Dendritic cell treated with granulocyte-macrophage colony-stimulating factor and Interleukin-4, amounts not matched to agents 40 ng/mL and 50 ng/mL, for 4 days (primary cell): ENCODE data around the gene DBI.
A peak's percentile ranks its signal among the peaks of the same experiment; 100 is the strongest.

Experiments
- H3K27ac Mint-ChIP-seq: one replicate; pipeline ENCODE4 v1.8.0; 2022; ENCODE audit warnings: mild to moderate bottlenecking, mixed read lengths
- H3K27me3 Mint-ChIP-seq: one replicate; pipeline ENCODE4 v1.8.0; 2022; ENCODE audit warnings: mild to moderate bottlenecking, mixed read lengths
- H3K36me3 Mint-ChIP-seq: one replicate; pipeline ENCODE4 v1.8.0; 2022; ENCODE audit warnings: low read depth, mixed read lengths
- H3K4me1 Mint-ChIP-seq: one replicate; pipeline ENCODE4 v1.8.0; 2022; ENCODE audit warnings: low read depth, mixed read lengths
- H3K4me3 Mint-ChIP-seq: one replicate; pipeline ENCODE4 v1.8.0; 2022; ENCODE audit warnings: mild to moderate bottlenecking, moderate library complexity, mixed read lengths
- H3K9me3 Mint-ChIP-seq: one replicate; pipeline ENCODE4 v1.8.0; 2022; ENCODE audit warnings: mixed read lengths
- intact Hi-C: fragments of 100-400 bp; cut with micrococcal nuclease; formaldehyde crosslinking; loops from one replicate; pipeline ENCODE4 v1.15.0; 2022

The DBI gene

DNA sequence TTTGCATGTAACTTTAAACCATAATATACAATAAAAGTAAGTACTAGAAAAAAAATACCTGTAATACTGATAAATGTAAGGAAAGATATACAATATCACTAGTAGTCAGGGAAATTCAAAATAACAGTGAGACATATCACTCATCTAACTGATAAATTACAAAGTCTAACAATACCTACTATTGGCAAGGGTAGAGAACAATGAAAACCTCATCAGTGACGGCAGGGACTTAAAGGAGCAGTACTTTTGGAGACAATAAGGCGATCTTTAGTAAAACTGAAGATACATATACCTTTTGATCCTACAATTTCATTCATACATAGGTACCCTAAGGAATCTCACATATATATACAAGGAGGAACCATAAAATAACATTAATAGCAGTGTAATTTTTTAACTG lies 25.1 kb upstream of the DBI start:
- intact Hi-C loops: no loop called here
- Mint-ChIP-seq H3K36me3 (peaks cover 2% of the 10 kb centered on the region), H3K4me3 (no peak overlapping the region), H3K4me1 (peaks cover 21% of the 10 kb centered on the region), H3K9me3 (no peaks in the 10 kb centered on the region), H3K27me3 (no peaks in the 10 kb centered on the region), H3K27ac (no peak overlapping the region)

DNA sequence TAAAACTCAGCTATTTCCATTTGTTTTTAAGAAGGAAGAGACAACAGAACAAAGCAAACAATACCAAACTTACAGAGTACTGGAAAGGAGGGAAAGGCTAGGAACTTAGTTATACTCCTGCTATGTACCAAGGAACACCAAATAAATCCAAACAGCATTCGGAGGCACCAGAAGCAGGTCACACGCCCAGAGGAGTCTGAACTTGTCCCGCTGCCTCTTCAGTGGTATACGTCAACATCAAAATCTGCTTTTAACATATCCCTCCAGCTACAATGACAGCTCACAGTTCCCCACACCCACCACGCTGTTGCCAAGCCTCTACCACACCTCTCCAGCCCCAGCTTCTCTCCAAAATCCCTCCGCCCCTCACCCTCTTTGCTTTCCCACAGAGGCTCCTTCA lies 17.5 kb upstream of the DBI start:
- no peaks in the 10 kb centered on the region for H3K36me3 Mint-ChIP-seq
- no peaks in the 10 kb centered on the region for H3K4me1 Mint-ChIP-seq
- no peak overlapping the region for H3K27ac Mint-ChIP-seq
- no peaks in the 10 kb centered on the region for H3K9me3 Mint-ChIP-seq
- no peaks in the 10 kb centered on the region for H3K27me3 Mint-ChIP-seq
- intact Hi-C loops: no loop called here
- no peak overlapping the region for H3K4me3 Mint-ChIP-seq

DNA sequence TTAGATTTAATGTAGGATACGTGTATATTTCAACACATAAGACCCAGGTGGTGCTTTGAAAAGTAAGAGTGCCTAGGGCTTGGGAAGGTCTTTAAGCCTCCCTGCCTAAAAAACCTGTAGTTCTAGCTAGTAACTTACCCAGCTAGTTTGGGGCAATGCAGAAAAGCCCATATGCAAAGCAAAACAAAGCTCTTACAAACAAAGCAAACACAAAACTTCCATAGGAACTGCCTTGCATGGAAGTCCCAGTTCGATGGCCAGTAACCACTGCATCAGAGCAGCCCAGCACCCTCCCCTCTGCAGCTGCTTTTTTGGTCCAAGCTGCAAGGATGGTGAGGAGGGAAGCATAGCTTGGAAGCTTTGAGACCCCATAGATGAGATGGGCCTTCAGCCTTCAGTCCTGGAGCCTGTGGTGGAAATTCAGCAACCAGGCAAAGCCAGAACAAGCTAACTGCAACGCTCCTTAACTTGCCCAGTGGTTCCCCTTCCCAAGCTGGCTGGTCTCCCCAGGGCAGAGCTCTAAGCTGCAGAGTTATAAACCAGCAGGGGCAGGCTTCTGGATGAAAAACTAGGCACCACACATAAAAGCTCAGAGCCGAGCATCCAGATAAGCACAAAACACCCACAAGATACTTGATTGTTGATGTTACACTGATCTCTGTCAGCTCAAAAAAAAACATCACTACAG lies 16.3 kb upstream of the DBI start:
- H3K9me3 Mint-ChIP-seq: no peaks in the 10 kb centered on the region
- H3K27me3 Mint-ChIP-seq: no peaks in the 10 kb centered on the region
- H3K36me3 Mint-ChIP-seq: no peaks in the 10 kb centered on the region
- intact Hi-C loops: no loop called here
- no peak overlapping the region for H3K4me3 Mint-ChIP-seq
- H3K27ac Mint-ChIP-seq: no peak overlapping the region
- H3K4me1 Mint-ChIP-seq: peaks cover under 1% of the 10 kb centered on the region

- Mint-ChIP-seq H3K27ac (no peak overlapping the region), H3K27me3 (no peaks in the 10 kb centered on the region), H3K9me3 (no peaks in the 10 kb centered on the region), H3K36me3 (no peaks in the 10 kb centered on the region), H3K4me1 (peaks cover 13% of the 10 kb centered on the region), H3K4me3 (no peak overlapping the region)
- intact Hi-C loops: no loop called here
Observed at GRCh38 chr2:119352357-119352756, 14.4 kb upstream of the DBI start.

DNA sequence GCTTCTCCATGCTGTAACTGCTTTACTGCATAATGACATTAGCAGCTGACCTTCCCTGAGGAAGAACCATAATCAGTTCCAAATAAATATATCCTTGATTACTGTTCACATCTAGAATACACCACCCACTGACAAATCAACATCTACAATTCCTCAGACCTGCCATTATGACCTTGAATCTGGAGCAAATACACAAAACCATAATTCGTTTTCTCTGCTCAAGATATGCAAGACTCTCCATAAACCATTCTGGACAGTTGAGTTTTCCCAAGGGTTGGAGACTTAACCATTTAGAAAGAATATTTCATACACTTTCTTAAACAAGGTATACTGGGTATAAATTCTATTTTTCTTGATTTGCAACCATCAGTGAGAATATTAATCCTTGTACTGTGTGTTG lies 11.9 kb upstream of the DBI start:
- intact Hi-C loops: no loop called here
- Mint-ChIP-seq H3K27ac (no peak overlapping the region), H3K9me3 (no peaks in the 10 kb centered on the region), H3K4me3 (no peak overlapping the region), H3K36me3 (no peaks in the 10 kb centered on the region), H3K27me3 (no peaks in the 10 kb centered on the region), H3K4me1 (peaks cover 13% of the 10 kb centered on the region)

GRCh38 chr2:119359774-119360173 lies 7.0 kb upstream of the DBI start:
- intact Hi-C loops: no loop called here

GRCh38 chr2:119360423-119360966 lies 6.3 kb upstream of the DBI start:
- intact Hi-C loops: no loop called here
- no peaks in the 10 kb centered on the region for H3K27me3 Mint-ChIP-seq
- H3K36me3 Mint-ChIP-seq: no peaks in the 10 kb centered on the region
- no peak overlapping the region for H3K27ac Mint-ChIP-seq
- H3K9me3 Mint-ChIP-seq: no peaks in the 10 kb centered on the region
- peaks cover 40% of the 10 kb centered on the region for H3K4me1 Mint-ChIP-seq
- no peak overlapping the region for H3K4me3 Mint-ChIP-seq

More at GRCh38 chr2:119359774-119360173, 7.0 kb upstream of the DBI start:
- Mint-ChIP-seq H3K9me3 (no peaks in the 10 kb centered on the region), H3K36me3 (no peaks in the 10 kb centered on the region), H3K27ac (no peak overlapping the region), H3K4me3 (no peak overlapping the region), H3K4me1 (peaks cover 34% of the 10 kb centered on the region), H3K27me3 (no peaks in the 10 kb centered on the region)

DNA sequence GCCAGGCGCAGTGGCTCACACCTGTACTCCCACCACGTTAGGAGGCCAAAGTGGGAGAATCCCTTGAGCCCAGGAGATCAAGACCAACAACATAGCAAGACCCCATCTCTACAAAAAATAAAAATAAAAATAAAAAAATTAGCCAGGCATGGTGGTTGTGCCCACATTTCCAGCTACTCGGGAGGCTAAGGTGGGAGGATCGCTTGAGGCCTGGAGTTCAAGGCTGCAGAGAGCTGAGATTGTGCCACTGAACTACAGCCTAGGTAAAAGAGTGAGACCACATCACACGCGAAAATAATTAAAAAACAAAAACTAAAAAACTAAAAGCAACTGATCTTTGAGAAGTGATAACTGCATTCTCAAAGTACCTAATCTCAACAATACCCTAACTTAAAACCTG lies 2.0 kb upstream of the DBI start:
- Mint-ChIP-seq H3K27ac (no peak overlapping the region), H3K4me1 (peaks cover 60% of the 10 kb centered on the region)

DNA sequence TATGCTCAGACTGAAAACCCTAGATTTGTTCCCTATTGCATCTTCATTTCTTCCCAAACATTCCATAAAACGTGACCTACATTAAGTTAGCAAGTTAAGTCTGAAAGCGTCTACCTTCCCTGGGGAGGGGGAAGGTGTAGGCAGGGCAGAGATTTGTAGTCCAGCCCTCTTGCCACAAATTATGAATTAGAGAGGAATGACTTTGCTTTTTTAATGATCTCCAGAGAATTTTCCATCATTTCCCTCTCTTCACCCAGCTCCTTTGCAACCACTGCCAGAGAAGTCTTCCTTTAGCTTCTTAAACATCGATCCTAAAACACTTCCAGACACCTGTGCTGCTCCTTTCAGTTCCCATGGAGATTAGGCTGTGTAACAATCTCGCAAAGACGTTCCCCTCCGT lies 1.3 kb upstream of the DBI start:
- H3K27me3 Mint-ChIP-seq: no peaks in the 10 kb centered on the region
- H3K27ac Mint-ChIP-seq: peak overlapping the region; percentile 98
- H3K4me3 Mint-ChIP-seq: peak overlapping the region; percentile 99
- peaks cover 45% of the 10 kb centered on the region for H3K36me3 Mint-ChIP-seq
- intact Hi-C loops: no loop called here
- peaks cover 64% of the 10 kb centered on the region for H3K4me1 Mint-ChIP-seq
- no peaks in the 10 kb centered on the region for H3K9me3 Mint-ChIP-seq

More for the DNA sequence above, 2.0 kb upstream of the DBI start:
- intact Hi-C loops: no loop called here
- Mint-ChIP-seq H3K36me3 (peaks cover 39% of the 10 kb centered on the region), H3K9me3 (no peaks in the 10 kb centered on the region), H3K27me3 (no peaks in the 10 kb centered on the region), H3K4me3 (no peak overlapping the region)

- peak overlapping the region; percentile 98 for H3K27ac Mint-ChIP-seq
Observed at GRCh38 chr2:119366161-119366648, 572 bp upstream of the DBI start.

DNA sequence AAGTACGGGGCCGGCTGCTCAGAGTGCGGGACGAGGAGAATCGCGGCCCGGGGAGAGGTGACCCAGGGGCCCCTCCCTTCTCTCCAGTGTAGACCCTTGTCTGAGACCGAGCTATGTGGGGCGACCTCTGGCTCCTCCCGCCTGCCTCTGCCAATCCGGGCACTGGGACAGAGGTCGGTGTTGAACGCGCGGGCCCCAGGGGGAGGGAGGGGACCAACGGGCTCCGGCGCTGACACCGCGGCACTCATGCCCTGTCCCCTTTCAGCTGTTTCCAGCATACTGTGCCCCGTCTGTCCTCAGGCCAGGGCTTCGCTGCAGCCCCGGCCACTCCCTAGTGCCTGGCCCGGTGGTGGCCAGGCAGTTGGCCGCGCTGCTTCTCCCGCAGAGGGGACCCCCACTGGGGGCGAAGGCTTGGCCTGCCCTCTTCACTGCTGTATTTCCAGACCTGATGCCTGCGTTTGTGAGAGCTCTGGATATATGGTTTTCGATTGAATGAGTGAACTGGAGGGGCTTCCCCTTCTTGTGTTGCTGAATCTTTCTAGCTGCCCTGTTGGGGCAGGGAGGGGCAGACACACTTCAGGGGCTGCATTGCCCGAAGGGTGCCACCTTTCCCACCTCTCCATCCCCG lies 809 bp downstream of the DBI start:
- Mint-ChIP-seq H3K36me3 (peaks cover 67% of the 10 kb centered on the region), H3K27ac (peak overlapping the region; percentile 98), H3K4me3 (peak overlapping the region; percentile 99), H3K27me3 (no peaks in the 10 kb centered on the region), H3K9me3 (no peaks in the 10 kb centered on the region), H3K4me1 (peaks cover 56% of the 10 kb centered on the region)
- intact Hi-C loops: no loop called here

More at GRCh38 chr2:119366161-119366648, 572 bp upstream of the DBI start:
- peaks cover 64% of the 10 kb centered on the region for H3K4me1 Mint-ChIP-seq
- intact Hi-C loops: no loop called here
- H3K27me3 Mint-ChIP-seq: no peaks in the 10 kb centered on the region
- peaks cover 53% of the 10 kb centered on the region for H3K36me3 Mint-ChIP-seq
- H3K4me3 Mint-ChIP-seq: peak overlapping the region; percentile 99
- H3K9me3 Mint-ChIP-seq: no peaks in the 10 kb centered on the region

DNA sequence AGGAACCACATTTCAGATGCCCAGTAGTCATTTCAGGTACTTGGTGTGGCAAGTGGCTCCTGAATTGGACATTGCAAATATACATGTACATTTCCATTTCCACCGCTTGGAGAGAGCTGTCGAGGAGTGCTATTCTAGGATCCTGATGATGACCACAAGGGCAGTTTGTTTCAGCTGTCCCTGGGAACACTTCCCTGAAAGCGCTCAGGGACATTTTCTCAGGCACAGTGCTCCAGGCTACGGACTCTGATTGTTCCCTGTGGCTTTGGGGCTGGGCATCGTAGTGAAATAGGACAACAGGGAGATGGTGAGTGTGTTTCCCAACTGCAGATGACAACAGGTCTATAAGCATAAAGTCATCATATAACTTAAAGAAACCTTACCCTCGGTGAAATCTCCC lies 3.1 kb downstream of the DBI start:
- Mint-ChIP-seq H3K4me1 (peaks cover 57% of the 10 kb centered on the region), H3K27ac (no peak overlapping the region), H3K4me3 (no peak overlapping the region), H3K9me3 (peaks cover 13% of the 10 kb centered on the region), H3K36me3 (peaks cover 89% of the 10 kb centered on the region), H3K27me3 (no peaks in the 10 kb centered on the region)
- intact Hi-C loops: no loop called here

- H3K4me1 Mint-ChIP-seq: peaks cover 44% of the 10 kb centered on the region
- no peak overlapping the region for H3K4me3 Mint-ChIP-seq
- no peak overlapping the region for H3K27ac Mint-ChIP-seq
- H3K9me3 Mint-ChIP-seq: peaks cover 13% of the 10 kb centered on the region
- intact Hi-C loops: no loop called here
- H3K36me3 Mint-ChIP-seq: peaks cover 91% of the 10 kb centered on the region
- H3K27me3 Mint-ChIP-seq: no peaks in the 10 kb centered on the region
Observed at GRCh38 chr2:119371111-119371510, 4.3 kb downstream of the DBI start.

DNA sequence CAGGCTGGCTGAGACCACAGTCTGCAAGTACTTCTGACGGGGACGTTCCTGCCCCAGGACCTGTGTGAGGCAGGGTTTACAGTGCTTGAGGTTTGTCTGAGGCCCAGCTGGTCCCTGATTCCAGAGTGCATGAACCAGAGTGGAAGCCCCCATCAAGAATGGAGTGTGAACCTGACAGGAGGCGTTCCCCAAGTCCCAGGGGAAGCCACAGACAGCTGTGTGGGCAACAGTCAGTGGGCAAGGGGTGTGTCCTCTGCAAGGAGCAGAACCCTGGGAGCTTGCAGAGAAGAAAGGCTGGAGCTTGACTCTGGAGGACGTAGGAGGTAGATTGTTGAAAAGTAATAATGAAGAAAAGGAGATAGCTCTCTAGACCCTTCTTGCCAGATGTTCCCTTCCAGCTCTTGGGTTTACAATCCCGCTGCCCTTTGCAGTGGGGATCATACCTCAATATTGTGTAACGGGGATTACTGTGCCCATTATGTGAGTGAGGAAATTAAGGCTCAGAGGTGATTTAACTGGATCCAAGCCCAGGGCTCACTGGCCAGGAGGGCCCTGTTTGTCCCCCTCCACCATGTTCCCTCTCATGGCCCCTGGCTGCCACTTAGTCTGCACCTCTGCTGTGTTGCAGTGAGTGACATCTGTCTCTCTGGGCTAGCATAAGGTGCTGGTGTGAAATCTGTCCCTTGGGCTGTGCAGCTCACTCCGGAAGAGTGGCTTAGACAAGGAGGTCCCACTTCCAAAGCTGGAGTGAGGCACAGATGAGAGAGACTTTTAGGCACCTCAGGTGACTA lies 6.2 kb downstream of the DBI start:
- peaks cover 13% of the 10 kb centered on the region for H3K9me3 Mint-ChIP-seq
- H3K27me3 Mint-ChIP-seq: no peaks in the 10 kb centered on the region
- no peak overlapping the region for H3K4me3 Mint-ChIP-seq
- peaks cover 43% of the 10 kb centered on the region for H3K4me1 Mint-ChIP-seq
- H3K36me3 Mint-ChIP-seq: peaks cover 73% of the 10 kb centered on the region
- H3K27ac Mint-ChIP-seq: peak overlapping the region; percentile 5
- intact Hi-C loops: no loop called here
